Ovary (tissue), 3 donors: Measurements from ENCODE around the gene SMLR1.

Source experiments
- CTCF ChIP-seq, 3 donors: fragments of 450-650 bp in 2 of 3; fragments of 200-600 bp in 1 of 3; IDR thresholded peaks; one replicate each; pipeline versions ENCODE4 v1.5.1 to v1.8.0; 2016 to 2022; ENCODE audit warnings: antibody characterized with exemption in 3 of 3, mild to moderate bottlenecking in 1 of 3
- POLR2A ChIP-seq: fragments of 450-650 bp; IDR thresholded peaks from one replicate; pipeline ENCODE4 v1.6.1; 2017; ENCODE audit warnings: antibody characterized with exemption, mild to moderate bottlenecking, moderate library complexity
- donor health status: DM: no; HTN: no; CAD: no.

GRCh38 chr6:130810307-130811030 lies 16.7 kb upstream of the SMLR1 start:
- TF ChIP-seq POLR2A (no peak), CTCF (IDR thresholded peaks at IDR 0.05) (no peak)
